Endodermal cell (in vitro differentiated cells): ENCODE measurements around the gene RNPS1. TPM values are rescaled to one million over a fixed set of nuclear protein-coding genes. Genes with fewer than 3 reads are reported as not detected.
A peak's percentile ranks its signal among the peaks of the same experiment; 100 is the strongest.

Experiments used
- DNase-seq: peaks from one replicate; pipeline ENCODE4 v3.0.0-alpha.2; 2017
- H3K27ac ChIP-seq: 2 replicates; pipeline ENCODE4 v1.5.1; 2013; ENCODE audit warnings: mild to moderate bottlenecking, low read depth, low read length, moderate library complexity
- H3K27me3 ChIP-seq: 2 replicates; pipeline ENCODE4 v1.6.1; 2013; ENCODE audit warnings: mild to moderate bottlenecking, low read length, moderate library complexity; ENCODE audit not compliant: insufficient read depth, control insufficient read depth, poor library complexity, severe bottlenecking
- H3K36me3 ChIP-seq: 2 replicates; pipeline ENCODE4 v1.7.0; 2013; ENCODE audit warnings: mild to moderate bottlenecking, low read length, moderate library complexity; ENCODE audit not compliant: control insufficient read depth, insufficient read depth
- H3K4me1 ChIP-seq: one replicate; pipeline ENCODE4 v1.7.0; 2013; ENCODE audit warnings: low read length; ENCODE audit not compliant: control insufficient read depth, insufficient read depth
- H3K4me3 ChIP-seq: 2 replicates; pipeline ENCODE4 v1.5.1; 2013; ENCODE audit warnings: mild to moderate bottlenecking, low read length, moderate library complexity
- H3K9ac ChIP-seq: 2 replicates; pipeline ENCODE4 v1.6.1; 2013; ENCODE audit warnings: mild to moderate bottlenecking, low read length, moderate library complexity; ENCODE audit not compliant: poor library complexity, severe bottlenecking; ENCODE audit errors: extremely low read depth
- H3K9me3 ChIP-seq: 2 replicates; pipeline ENCODE4 v1.6.1; 2013; ENCODE audit warnings: mild to moderate bottlenecking, low read length, moderate library complexity; ENCODE audit not compliant: control insufficient read depth
- H3K27ac Mint-ChIP-seq: 2 replicates; pipeline ENCODE4 v1.8.0; 2020; ENCODE audit warnings: mixed read lengths
- H3K27me3 Mint-ChIP-seq: 2 replicates; pipeline ENCODE4 v1.8.0; 2021; ENCODE audit warnings: mild to moderate bottlenecking, mixed read lengths; ENCODE audit not compliant: insufficient read depth
- H3K36me3 Mint-ChIP-seq: 2 replicates; pipeline ENCODE4 v1.8.0; 2020; ENCODE audit warnings: low read depth, mixed read lengths
- H3K4me1 Mint-ChIP-seq: 2 replicates; pipeline ENCODE4 v1.8.0; 2020; ENCODE audit warnings: mixed read lengths
- H3K4me3 Mint-ChIP-seq: 2 replicates; pipeline ENCODE4 v1.8.0; 2020; ENCODE audit warnings: mild to moderate bottlenecking, moderate library complexity, mixed read lengths
- H3K9me3 Mint-ChIP-seq: 2 replicates; pipeline ENCODE4 v1.8.0; 2020; ENCODE audit warnings: mild to moderate bottlenecking, mixed read lengths
- WGBS, 2 experiments: methylation state at CpG; one replicate each; pipeline versions ENCODE4 v1.1.5 to v1.1.7; 2013; ENCODE audit warnings: missing lambda C conversion rate in 2 of 2, mixed read lengths in 1 of 2; ENCODE audit not compliant: insufficient coverage in 1 of 2, insufficient read length in 1 of 2; 5-methylcytosine and 5-hydroxymethylcytosine counted together
- total RNA-seq, 2 donors: library from RNA; stranded (reverse); fragmentation: NEBNext Ultra II Directional in 1 of 2; extraction: Animal tissue kit (Norgen Biotek cat#: 25700) in 1 of 2; gene quantifications; 2 replicates in 1 of 2; 3 replicates in 1 of 2; pipeline ENCODE4 v1.2.1, GENCODE V29; 2021
- TF ChIP-seq, protein P1 (sequence below): fragments of 200-600 bp; sonication (generic); conservative IDR thresholded peaks from 2 replicates; pipeline ENCODE4 v1.5.0; 2021; ENCODE audit warnings: antibody characterized with exemption, mild to moderate bottlenecking

The RNPS1 gene
- total RNA-seq, 2 donors from 2014 or later, result 273 to 289 TPM

DNA sequence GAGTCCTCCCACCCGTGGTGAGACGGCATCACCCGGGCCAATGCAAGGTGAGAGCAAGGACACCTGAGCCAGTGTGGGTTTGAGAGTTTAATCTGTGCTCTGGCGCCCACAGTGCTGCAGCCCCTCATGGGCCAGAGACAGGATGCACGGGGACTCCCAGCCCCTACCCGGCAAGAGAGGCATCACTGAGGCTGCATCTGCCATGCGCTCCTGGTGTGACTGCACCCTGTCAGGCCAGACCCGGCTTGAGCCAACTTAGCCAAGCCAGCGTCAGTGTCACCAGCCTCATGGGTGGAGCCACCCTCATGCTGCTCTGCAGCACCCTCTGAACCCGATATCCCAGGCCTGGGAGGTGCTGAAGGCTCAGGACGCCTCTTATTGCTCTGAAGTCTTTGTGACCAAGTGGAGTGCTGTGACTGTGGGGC is 56.0 kb downstream of the RNPS1 start:
- no peak for DNase-seq
- peaks cover 3% of the 10 kb centered on the region for H3K4me1 ChIP-seq
- Mint-ChIP-seq H3K4me1 (peaks cover 12% of the 10 kb centered on the region), H3K9me3 (no peaks in the 10 kb centered on the region), H3K27ac (peak overlapping the region; percentile 41), H3K4me3 (no peak overlapping the region), H3K27me3 (no peaks in the 10 kb centered on the region), H3K36me3 (peaks cover 29% of the 10 kb centered on the region)
- no peaks in the 10 kb centered on the region for H3K27me3 ChIP-seq
- H3K36me3 ChIP-seq, result peaks cover 32% of the 10 kb centered on the region
- no peak overlapping the region for H3K4me3 ChIP-seq
- no peaks in the 10 kb centered on the region for H3K9me3 ChIP-seq
- TF ChIP-seq, protein P1, sequence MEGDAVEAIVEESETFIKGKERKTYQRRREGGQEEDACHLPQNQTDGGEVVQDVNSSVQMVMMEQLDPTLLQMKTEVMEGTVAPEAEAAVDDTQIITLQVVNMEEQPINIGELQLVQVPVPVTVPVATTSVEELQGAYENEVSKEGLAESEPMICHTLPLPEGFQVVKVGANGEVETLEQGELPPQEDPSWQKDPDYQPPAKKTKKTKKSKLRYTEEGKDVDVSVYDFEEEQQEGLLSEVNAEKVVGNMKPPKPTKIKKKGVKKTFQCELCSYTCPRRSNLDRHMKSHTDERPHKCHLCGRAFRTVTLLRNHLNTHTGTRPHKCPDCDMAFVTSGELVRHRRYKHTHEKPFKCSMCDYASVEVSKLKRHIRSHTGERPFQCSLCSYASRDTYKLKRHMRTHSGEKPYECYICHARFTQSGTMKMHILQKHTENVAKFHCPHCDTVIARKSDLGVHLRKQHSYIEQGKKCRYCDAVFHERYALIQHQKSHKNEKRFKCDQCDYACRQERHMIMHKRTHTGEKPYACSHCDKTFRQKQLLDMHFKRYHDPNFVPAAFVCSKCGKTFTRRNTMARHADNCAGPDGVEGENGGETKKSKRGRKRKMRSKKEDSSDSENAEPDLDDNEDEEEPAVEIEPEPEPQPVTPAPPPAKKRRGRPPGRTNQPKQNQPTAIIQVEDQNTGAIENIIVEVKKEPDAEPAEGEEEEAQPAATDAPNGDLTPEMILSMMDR, result no peak
- H3K9ac ChIP-seq, result no peak overlapping the region
- no peak overlapping the region for H3K27ac ChIP-seq
- WGBS, 2 experiments, result 88 to 96% methylated on average over 5 to 11 of the region's 11 CpGs

- H3K27me3 Mint-ChIP-seq, result no peaks in the 10 kb centered on the region
- H3K9me3 Mint-ChIP-seq, result no peaks in the 10 kb centered on the region
- DNase-seq, result peak; percentile 64
- TF ChIP-seq, protein P1, result no peak
- Histone ChIP-seq H3K27me3 (no peaks in the 10 kb centered on the region), H3K4me3 (no peak within 1 kb of the TSS), H3K9ac (no peak within 1 kb of the TSS), H3K9me3 (no peaks in the 10 kb centered on the region), H3K27ac (no peak within 1 kb of the TSS), H3K36me3 (peaks cover 32% of the 10 kb centered on the region), H3K4me1 (peaks cover 3% of the 10 kb centered on the region)
- WGBS, 2 experiments, result 87 to 91% methylated on average over 10 to 24 of the region's 24 CpGs
- H3K4me1 Mint-ChIP-seq, result peaks cover 14% of the 10 kb centered on the region
- peaks cover 34% of the 10 kb centered on the region for H3K36me3 Mint-ChIP-seq
- H3K27ac Mint-ChIP-seq, result peak within 1 kb of the TSS; percentile 41
- H3K4me3 Mint-ChIP-seq, result no peak within 1 kb of the TSS
Measured at GRCh38 chr16:2210386-2211365, 57.2 kb downstream of the RNPS1 start, which contains the start of gene BRICD5. Gene BRICD5 (minus strand): TSS chr16:2210863. CDS start chr16:2210833, 30 bp downstream.

DNA sequence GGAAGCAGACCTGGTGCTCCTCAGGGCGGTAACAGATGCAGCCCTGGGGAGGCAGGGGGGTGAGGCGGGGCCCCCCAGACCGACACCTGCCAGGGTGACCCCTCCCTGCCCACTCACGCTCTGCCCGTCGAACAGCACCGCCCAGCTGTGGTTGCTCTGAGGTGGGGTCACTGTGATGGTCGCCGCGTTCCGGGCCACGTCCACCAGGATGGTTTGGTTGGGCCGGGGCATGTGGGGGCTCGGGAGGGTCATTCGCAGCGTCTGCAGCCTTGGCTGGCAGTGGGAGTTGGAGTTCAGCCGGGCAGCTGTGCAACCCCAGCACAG is 58.0 kb downstream of the RNPS1 start:
- Mint-ChIP-seq H3K4me3 (no peak overlapping the region), H3K36me3 (peaks cover 34% of the 10 kb centered on the region), H3K27ac (no peak overlapping the region), H3K4me1 (peaks cover 14% of the 10 kb centered on the region), H3K27me3 (no peaks in the 10 kb centered on the region), H3K9me3 (no peaks in the 10 kb centered on the region)
- no peaks in the 10 kb centered on the region for H3K9me3 ChIP-seq
- no peak overlapping the region for H3K9ac ChIP-seq
- 91 to 94% methylated on average over 11 to 17 of the region's 17 CpGs for WGBS, 2 experiments
- no peak for DNase-seq
- H3K27me3 ChIP-seq, result no peaks in the 10 kb centered on the region
- H3K4me3 ChIP-seq, result no peak overlapping the region
- H3K4me1 ChIP-seq, result peaks cover 3% of the 10 kb centered on the region
- peaks cover 32% of the 10 kb centered on the region for H3K36me3 ChIP-seq
- TF ChIP-seq, protein P1, result no peak
- H3K27ac ChIP-seq, result no peak overlapping the region
